ENCODE results near the gene GRIN2C.

Gene GRIN2C

GRCh38 chr17:74893936-74894671, 34.4 kb upstream of the GRIN2C start:
- Histone ChIP-seq H3F3A (ENCODE audit: low read depth) (no peaks in the 10 kb centered on the region), H3K9ac (ENCODE audit: low read depth, low read length, poor library complexity, severe bottlenecking) (no peak overlapping the region), H3K9me3 (ENCODE audit: insufficient read depth, low read depth, low read length) (no peaks in the 10 kb centered on the region), H3K4me2 (ENCODE audit: low read depth, low read length, poor library complexity, severe bottlenecking) (no peak overlapping the region), H2AFZ (ENCODE audit: low read length) (no peak overlapping the region), H3K79me2 (ENCODE audit: insufficient read depth, low read length) (no peaks in the 10 kb centered on the region), H3K4me1 (ENCODE audit: insufficient read depth, low read length, poor library complexity, severe bottlenecking) (no peaks in the 10 kb centered on the region), H3K27me3 (ENCODE audit: insufficient read depth, low read length, poor library complexity, severe bottlenecking) (no peaks in the 10 kb centered on the region), H3K36me3 (ENCODE audit: insufficient read depth, low read length) (no peaks in the 10 kb centered on the region), H3K4me3 (ENCODE audit: low read length, poor library complexity, severe bottlenecking) (no peak overlapping the region), H3K9me2 (replicated peaks; ENCODE audit: low read depth, low read length) (no peaks in the 10 kb centered on the region), H4K20me1 (ENCODE audit: insufficient read depth, low read length, poor library complexity, severe bottlenecking) (no peaks in the 10 kb centered on the region)
- TF ChIP-seq EZH2phosphoT487 (IDR thresholded peaks at IDR 0.05; ENCODE audit: borderline replicate concordance) (no peak), CTCF (conservative IDR thresholded peaks at IDR 0.05; ENCODE audit: low read length) (no peak)

GRCh38 chr17:74892974-74893911, 33.6 kb upstream of the GRIN2C start, which contains the start of gene FADS6:
Gene FADS6 (minus strand): TSS chr17:74893633. CDS start chr17:74893595, 38 bp downstream.
- Histone ChIP-seq H3K4me2 (ENCODE audit: low read depth, low read length, poor library complexity, severe bottlenecking) (no peak within 1 kb of the TSS), H2AFZ (ENCODE audit: low read length) (no peak within 1 kb of the TSS), H3K9me2 (replicated peaks; ENCODE audit: low read depth, low read length) (no peaks in the 10 kb centered on the region), H4K20me1 (ENCODE audit: insufficient read depth, low read length, poor library complexity, severe bottlenecking) (no peaks in the 10 kb centered on the region), H3K27me3 (ENCODE audit: insufficient read depth, low read length, poor library complexity, severe bottlenecking) (no peaks in the 10 kb centered on the region), H3K79me2 (ENCODE audit: insufficient read depth, low read length) (no peaks in the 10 kb centered on the region), H3K36me3 (ENCODE audit: insufficient read depth, low read length) (no peaks in the 10 kb centered on the region), H3K4me3 (ENCODE audit: low read length, poor library complexity, severe bottlenecking) (no peak within 1 kb of the TSS), H3K9me3 (ENCODE audit: insufficient read depth, low read depth, low read length) (no peaks in the 10 kb centered on the region), H3K9ac (ENCODE audit: low read depth, low read length, poor library complexity, severe bottlenecking) (no peak within 1 kb of the TSS), H3K4me1 (ENCODE audit: insufficient read depth, low read length, poor library complexity, severe bottlenecking) (no peaks in the 10 kb centered on the region), H3F3A (ENCODE audit: low read depth) (no peaks in the 10 kb centered on the region)
- no peak for TF ChIP-seq EZH2phosphoT487 (IDR thresholded peaks at IDR 0.05; ENCODE audit: borderline replicate concordance)
- no peak for TF ChIP-seq CTCF (conservative IDR thresholded peaks at IDR 0.05; ENCODE audit: low read length)

DNA sequence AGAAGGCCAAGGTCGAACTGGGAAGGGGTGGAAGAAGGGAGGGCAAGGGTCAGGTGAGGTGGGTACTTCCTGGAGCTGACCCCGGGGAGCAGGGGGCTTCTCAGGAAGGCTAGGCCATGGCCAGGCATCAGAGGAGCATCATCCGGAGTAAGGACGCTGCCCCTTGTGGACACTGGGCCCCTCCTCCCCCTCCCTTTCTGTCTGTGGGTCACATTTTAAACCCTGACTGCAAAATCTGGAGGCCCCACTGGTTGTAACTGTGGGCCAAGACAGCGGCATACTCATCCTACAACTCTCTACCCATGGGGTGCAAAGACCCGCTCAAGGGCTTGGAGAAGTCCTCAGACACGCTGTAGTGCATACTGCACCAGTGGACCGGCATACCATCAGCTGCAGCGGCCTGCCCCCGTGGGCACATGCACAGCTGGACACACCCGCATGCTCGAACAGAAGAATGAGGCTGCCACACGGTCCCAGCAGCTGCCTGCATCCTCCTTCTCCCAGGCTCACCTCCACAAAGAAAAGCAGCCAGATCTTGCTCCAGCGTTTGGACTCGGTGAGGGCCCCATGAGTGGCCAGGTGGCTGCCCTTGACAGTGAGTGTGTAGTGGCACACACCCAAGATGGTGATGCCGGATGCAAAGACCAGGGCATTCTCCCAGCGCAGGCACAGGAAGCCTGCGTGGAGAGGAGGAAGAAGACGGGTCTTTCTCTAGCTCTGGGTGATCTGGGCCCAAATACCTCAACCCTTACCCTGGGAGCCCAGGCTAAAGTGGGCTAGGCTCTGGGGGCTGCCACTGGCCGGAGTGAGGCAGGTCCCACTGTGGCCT, 32.5 kb upstream of the GRIN2C start:
- TF ChIP-seq EZH2phosphoT487 (IDR thresholded peaks at IDR 0.05; ENCODE audit: borderline replicate concordance) (no peak), CTCF (conservative IDR thresholded peaks at IDR 0.05; ENCODE audit: low read length) (no peak)
- no peaks in the 10 kb centered on the region for H3K4me1 ChIP-seq (ENCODE audit: insufficient read depth, low read length, poor library complexity, severe bottlenecking)
- H3K9me2 ChIP-seq (replicated peaks; ENCODE audit: low read depth, low read length) = no peaks in the 10 kb centered on the region
- no peaks in the 10 kb centered on the region for H3K36me3 ChIP-seq (ENCODE audit: insufficient read depth, low read length)
- no peak overlapping the region for H3K4me3 ChIP-seq (ENCODE audit: low read length, poor library complexity, severe bottlenecking)
- no peak overlapping the region for H3K9ac ChIP-seq (ENCODE audit: low read depth, low read length, poor library complexity, severe bottlenecking)
- H2AFZ ChIP-seq (ENCODE audit: low read length) = no peak overlapping the region
- no peaks in the 10 kb centered on the region for H3F3A ChIP-seq (ENCODE audit: low read depth)
- no peaks in the 10 kb centered on the region for H3K27me3 ChIP-seq (ENCODE audit: insufficient read depth, low read length, poor library complexity, severe bottlenecking)
- H3K9me3 ChIP-seq (ENCODE audit: insufficient read depth, low read depth, low read length) = no peaks in the 10 kb centered on the region
- no peaks in the 10 kb centered on the region for H4K20me1 ChIP-seq (ENCODE audit: insufficient read depth, low read length, poor library complexity, severe bottlenecking)
- no peaks in the 10 kb centered on the region for H3K79me2 ChIP-seq (ENCODE audit: insufficient read depth, low read length)
- H3K4me2 ChIP-seq (ENCODE audit: low read depth, low read length, poor library complexity, severe bottlenecking) = no peak overlapping the region

Data from Loucy (cell line).